Gastroesophageal sphincter (tissue), 4 donors: ENCODE measurements around the gene CNIH4. TPM values are rescaled to one million over a fixed set of nuclear protein-coding genes. Genes with fewer than 3 reads are reported as not detected.

Experiments
- small RNA-seq, 4 donors: library from RNA; depleted of rRNA; stranded (forward); fragments of <200 nt; gene quantifications; one replicate each; pipeline ENCODE3, GENCODE V24; 2016
- total RNA-seq, 4 donors: library from RNA; depleted of rRNA; stranded (reverse); fragments of >200 nt; gene quantifications; one replicate each; pipeline ENCODE4 v1.1.0, GENCODE V29; 2016

Gene CNIH4
- total RNA-seq, 4 donors from 2014 or later = 35.3 to 63.4 (median 41.5) TPM

Small RNA genes lying within 50 kb of the gene (small RNA-seq; reads per million reads assigned to genes)
- gene MIR4742 = 0 to 0.38 (median 0) reads per million in 4 donors

Other genes starting within 250 kb of the CNIH4 start
- 10 to 100 TPM; 26.5 to 38.1 (median 34.7) TPM for gene FBXO28, start 242.8 kb upstream of the CNIH4 start, total RNA-seq
- 100 to 1,000 TPM; 118 to 150 (median 138) TPM for gene DEGS1, start 173.6 kb upstream of the CNIH4 start, total RNA-seq
- gene NVL, start 26.7 kb upstream of the CNIH4 start, total RNA-seq = 10 to 100 TPM; 11.7 to 40.5 (median 15.4) TPM
- 10 to 100 TPM; 63.9 to 94.5 (median 77.7) TPM for gene WDR26, start 77.9 kb downstream of the CNIH4 start, total RNA-seq